ENCODE measurements around the gene STC2.

Gene STC2

GRCh38 chr5:173303878-173304590 is 24.2 kb downstream of the STC2 start:
- Histone ChIP-seq H3K9me3 (ENCODE audit: severe bottlenecking) (peaks cover 2% of the 10 kb centered on the region), H3K27me3 (ENCODE audit: insufficient read depth, poor library complexity, severe bottlenecking) (no peaks in the 10 kb centered on the region), H3K36me3 (ENCODE audit: low read depth) (no peaks in the 10 kb centered on the region), H3K27ac (ENCODE audit: poor library complexity, severe bottlenecking) (no peak overlapping the region), H3K4me3 (ENCODE audit: severe bottlenecking) (no peak overlapping the region), H3K4me1 (ENCODE audit: insufficient read depth, poor library complexity, severe bottlenecking) (peaks cover 15% of the 10 kb centered on the region)
- no peak for ATAC-seq (ENCODE audit: low read depth)
- no peak for TF ChIP-seq CTCF (IDR thresholded peaks at IDR 0.05; ENCODE audit: poor library complexity, severe bottlenecking)
- no peak for DNase-seq (ENCODE audit: low spot score)

- DNase-seq (ENCODE audit: low spot score) (no peak), ATAC-seq (ENCODE audit: low read depth) (peak; percentile 99)
- H3K27me3 ChIP-seq (ENCODE audit: insufficient read depth, poor library complexity, severe bottlenecking): no peaks in the 10 kb centered on the region
These were observed 25.6 kb downstream of the STC2 start for GRCh38 chr5:173302546-173303155.

GRCh38 chr5:173301695-173302545 is 26.3 kb downstream of the STC2 start:
- no peak for TF ChIP-seq CTCF (IDR thresholded peaks at IDR 0.05; ENCODE audit: poor library complexity, severe bottlenecking)
- DNase-seq (ENCODE audit: low spot score): no peak
- Histone ChIP-seq H3K27ac (ENCODE audit: poor library complexity, severe bottlenecking) (peak overlapping the region; percentile 28), H3K9me3 (ENCODE audit: severe bottlenecking) (no peaks in the 10 kb centered on the region), H3K36me3 (ENCODE audit: low read depth) (no peaks in the 10 kb centered on the region), H3K4me3 (ENCODE audit: severe bottlenecking) (no peak overlapping the region), H3K27me3 (ENCODE audit: insufficient read depth, poor library complexity, severe bottlenecking) (no peaks in the 10 kb centered on the region), H3K4me1 (ENCODE audit: insufficient read depth, poor library complexity, severe bottlenecking) (peaks cover 15% of the 10 kb centered on the region)
- peak; percentile 15 for ATAC-seq (ENCODE audit: low read depth)

More at GRCh38 chr5:173302546-173303155, 25.6 kb downstream of the STC2 start:
- H3K36me3 ChIP-seq (ENCODE audit: low read depth): no peaks in the 10 kb centered on the region
- peak overlapping the region; percentile 28 for H3K27ac ChIP-seq (ENCODE audit: poor library complexity, severe bottlenecking)
- H3K9me3 ChIP-seq (ENCODE audit: severe bottlenecking): peaks cover under 1% of the 10 kb centered on the region
- H3K4me1 ChIP-seq (ENCODE audit: insufficient read depth, poor library complexity, severe bottlenecking): peaks cover 15% of the 10 kb centered on the region
- H3K4me3 ChIP-seq (ENCODE audit: severe bottlenecking): no peak overlapping the region
- TF ChIP-seq CTCF (IDR thresholded peaks at IDR 0.05; ENCODE audit: poor library complexity, severe bottlenecking): peak; percentile 6

GRCh38 chr5:173300389-173301047 is 27.7 kb downstream of the STC2 start:
- DNase-seq (ENCODE audit: low spot score): no peak
- Histone ChIP-seq H3K27me3 (ENCODE audit: insufficient read depth, poor library complexity, severe bottlenecking) (no peaks in the 10 kb centered on the region), H3K4me3 (ENCODE audit: severe bottlenecking) (no peak overlapping the region), H3K27ac (ENCODE audit: poor library complexity, severe bottlenecking) (no peak overlapping the region), H3K36me3 (ENCODE audit: low read depth) (no peaks in the 10 kb centered on the region), H3K9me3 (ENCODE audit: severe bottlenecking) (no peaks in the 10 kb centered on the region), H3K4me1 (ENCODE audit: insufficient read depth, poor library complexity, severe bottlenecking) (peaks cover 15% of the 10 kb centered on the region)
- TF ChIP-seq CTCF (IDR thresholded peaks at IDR 0.05; ENCODE audit: poor library complexity, severe bottlenecking): no peak
- no peak for ATAC-seq (ENCODE audit: low read depth)
